ELR (cell line): Measurements from ENCODE around the gene ZRANB3.

Source experiments
- DNase-seq: peaks from one replicate; pipeline ENCODE4 v3.0.0-alpha.2; 2015; ENCODE audit warnings: low read depth

Gene ZRANB3

GRCh38 chr2:135174049-135174809, 356.8 kb downstream of the ZRANB3 start:
- DNase-seq: no peak

GRCh38 chr2:135169900-135170753, 360.9 kb downstream of the ZRANB3 start:
- no peak for DNase-seq

- no peak for DNase-seq
These were observed 362.7 kb downstream of the ZRANB3 start for GRCh38 chr2:135168204-135168856.

GRCh38 chr2:135167273-135167672, 363.7 kb downstream of the ZRANB3 start:
- DNase-seq: no peak

GRCh38 chr2:135164431-135164830, 366.6 kb downstream of the ZRANB3 start:
- peak; percentile 97 for DNase-seq

GRCh38 chr2:135163901-135164300, 367.1 kb downstream of the ZRANB3 start:
- DNase-seq: no peak

- no peak for DNase-seq
These were observed 367.7 kb downstream of the ZRANB3 start for GRCh38 chr2:135163306-135163705.

- no peak for DNase-seq
These were observed 368.2 kb downstream of the ZRANB3 start for GRCh38 chr2:135162786-135163185.

- no peak for DNase-seq
These were observed 368.6 kb downstream of the ZRANB3 start for GRCh38 chr2:135162377-135162776.

- no peak for DNase-seq
These were observed 371.8 kb downstream of the ZRANB3 start for GRCh38 chr2:135159191-135159590.

GRCh38 chr2:135157856-135158255, 373.2 kb downstream of the ZRANB3 start:
- no peak for DNase-seq

GRCh38 chr2:135154962-135155361, 376.1 kb downstream of the ZRANB3 start:
- DNase-seq: no peak

- DNase-seq: peak; percentile 62
These were observed 378.7 kb downstream of the ZRANB3 start for GRCh38 chr2:135152361-135152760.

- no peak for DNase-seq
These were observed 379.4 kb downstream of the ZRANB3 start for GRCh38 chr2:135151615-135152014.

- DNase-seq: no peak
These were observed 380.3 kb downstream of the ZRANB3 start for GRCh38 chr2:135150725-135151124.

- peak; percentile 43 for DNase-seq
These were observed 381.8 kb downstream of the ZRANB3 start for GRCh38 chr2:135149251-135149650.

- no peak for DNase-seq
These were observed 386.7 kb downstream of the ZRANB3 start for GRCh38 chr2:135144343-135144742.

GRCh38 chr2:135142323-135142722, 388.7 kb downstream of the ZRANB3 start:
- no peak for DNase-seq

- DNase-seq: no peak
These were observed 390.4 kb downstream of the ZRANB3 start for GRCh38 chr2:135140606-135141005.

GRCh38 chr2:135132314-135132713, 398.7 kb downstream of the ZRANB3 start:
- DNase-seq: peak; percentile 57

GRCh38 chr2:135130751-135131150, 400.3 kb downstream of the ZRANB3 start:
- DNase-seq: no peak

- no peak for DNase-seq
These were observed 405.1 kb downstream of the ZRANB3 start for GRCh38 chr2:135125940-135126339.
